GM12873 (cell line): ENCODE data around the gene SH3RF3.

Experiments used
- CTCF ChIP-seq: IDR thresholded peaks from 2 replicates; pipeline ENCODE4 v1.5.1; 2012; ENCODE audit warnings: low read depth, mild to moderate bottlenecking, moderate library complexity, low read length, control low read depth; ENCODE audit not compliant: insufficient read depth; ENCODE audit errors: missing control alignments

The SH3RF3 gene

DNA sequence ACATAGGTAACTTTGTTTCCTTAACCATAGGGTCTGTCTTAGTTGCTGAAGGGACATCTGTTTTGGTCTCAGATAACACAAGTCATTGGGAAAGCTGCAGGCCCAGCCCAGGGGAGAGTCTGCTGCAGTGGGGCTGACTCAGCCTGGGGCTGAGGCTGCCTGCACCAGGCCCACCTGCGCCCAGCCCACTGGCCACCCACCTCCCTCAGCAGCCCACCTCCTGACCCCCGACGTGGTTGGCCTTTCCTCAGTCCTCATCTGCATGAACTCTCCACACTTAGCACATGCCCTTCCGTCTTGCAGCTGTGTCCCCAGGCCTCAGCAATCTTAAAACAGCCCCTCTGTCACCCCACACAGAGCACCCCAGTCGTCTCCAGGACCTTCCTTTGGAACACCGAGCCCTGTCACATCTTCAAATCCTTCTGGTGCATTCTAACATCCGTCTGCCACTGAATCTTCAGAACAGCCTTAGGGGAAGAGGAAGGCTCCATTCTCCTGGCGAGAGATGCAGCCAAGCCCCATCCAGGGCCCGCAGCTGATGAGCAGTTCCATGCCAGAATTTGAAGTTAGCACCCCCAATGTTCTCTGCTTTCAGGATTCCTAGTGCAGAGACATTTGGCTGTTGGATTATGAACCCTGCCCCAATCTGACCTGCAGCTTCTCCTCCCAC lies 253.4 kb downstream of the SH3RF3 start:
- TF ChIP-seq CTCF, result no peak

DNA sequence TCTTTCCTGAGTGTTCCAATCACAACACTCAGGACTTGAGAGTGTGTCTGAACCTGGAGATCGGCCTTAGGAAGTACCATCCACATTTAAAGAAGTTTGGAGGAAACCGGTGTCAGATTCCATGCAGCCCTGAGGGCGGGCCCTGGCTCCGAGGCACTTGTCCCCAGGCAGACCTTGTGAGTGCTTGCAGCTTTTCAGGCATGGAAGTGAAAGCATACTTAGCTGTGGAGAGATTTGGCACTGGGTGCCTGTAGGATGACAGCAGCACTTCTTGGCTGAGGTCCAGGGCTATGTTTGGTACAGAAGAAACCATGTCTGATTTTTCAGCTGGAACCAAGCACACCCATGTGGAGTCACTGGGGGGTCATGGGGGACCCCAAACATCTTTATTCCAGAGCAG lies 253.9 kb downstream of the SH3RF3 start:
- TF ChIP-seq CTCF, result no peak

- TF ChIP-seq CTCF, result no peak
Observed at GRCh38 chr2:109383505-109384307, 254.7 kb downstream of the SH3RF3 start.

DNA sequence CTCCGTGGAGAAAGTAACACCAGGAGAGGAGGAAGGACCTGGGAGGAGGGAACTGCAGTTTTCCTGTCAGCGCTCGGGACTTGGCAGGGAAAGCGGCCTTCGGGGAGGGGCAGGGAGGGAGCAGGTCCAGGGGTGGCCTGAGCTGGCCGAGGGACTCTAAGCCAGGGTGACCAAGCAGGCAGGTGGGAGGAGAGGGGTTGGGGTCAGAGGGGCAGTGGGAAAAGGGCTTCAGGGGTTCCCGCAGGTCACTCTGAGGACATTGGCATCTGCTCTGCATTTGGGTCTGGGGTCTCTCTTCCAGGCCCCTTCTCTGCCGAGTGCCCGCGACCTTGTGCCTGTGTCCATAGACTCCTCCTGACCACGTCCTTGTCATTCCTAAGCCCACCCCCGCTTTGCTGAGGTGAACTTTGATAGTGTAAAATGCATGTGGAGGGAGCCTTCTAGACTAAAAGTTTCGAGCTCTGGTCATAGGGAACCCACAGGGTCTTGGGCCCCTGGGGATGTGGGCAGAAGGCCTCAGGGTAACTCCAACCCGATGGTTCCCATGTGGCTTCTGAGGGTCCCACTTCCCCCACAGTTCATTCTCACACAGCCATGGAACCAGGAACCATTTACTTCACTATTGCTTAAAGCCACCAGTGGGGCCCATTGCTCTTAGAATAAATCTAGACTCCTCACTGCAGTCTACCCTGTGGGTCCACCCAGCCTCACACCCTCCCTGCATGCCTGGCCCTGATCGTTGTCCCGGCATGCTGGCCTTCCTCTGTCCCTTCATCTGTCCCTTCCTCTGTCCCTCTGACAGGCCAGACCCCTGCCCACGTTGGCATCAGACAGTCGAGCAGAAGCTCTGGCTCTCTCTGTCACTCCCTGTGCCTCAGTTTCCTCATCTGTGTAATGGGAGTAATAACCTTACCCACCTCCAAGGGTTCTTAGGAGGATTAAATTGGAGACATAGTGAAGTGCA lies 255.6 kb downstream of the SH3RF3 start:
- TF ChIP-seq CTCF, result no peak

GRCh38 chr2:109385506-109385905 lies 256.5 kb downstream of the SH3RF3 start:
- no peak for TF ChIP-seq CTCF

DNA sequence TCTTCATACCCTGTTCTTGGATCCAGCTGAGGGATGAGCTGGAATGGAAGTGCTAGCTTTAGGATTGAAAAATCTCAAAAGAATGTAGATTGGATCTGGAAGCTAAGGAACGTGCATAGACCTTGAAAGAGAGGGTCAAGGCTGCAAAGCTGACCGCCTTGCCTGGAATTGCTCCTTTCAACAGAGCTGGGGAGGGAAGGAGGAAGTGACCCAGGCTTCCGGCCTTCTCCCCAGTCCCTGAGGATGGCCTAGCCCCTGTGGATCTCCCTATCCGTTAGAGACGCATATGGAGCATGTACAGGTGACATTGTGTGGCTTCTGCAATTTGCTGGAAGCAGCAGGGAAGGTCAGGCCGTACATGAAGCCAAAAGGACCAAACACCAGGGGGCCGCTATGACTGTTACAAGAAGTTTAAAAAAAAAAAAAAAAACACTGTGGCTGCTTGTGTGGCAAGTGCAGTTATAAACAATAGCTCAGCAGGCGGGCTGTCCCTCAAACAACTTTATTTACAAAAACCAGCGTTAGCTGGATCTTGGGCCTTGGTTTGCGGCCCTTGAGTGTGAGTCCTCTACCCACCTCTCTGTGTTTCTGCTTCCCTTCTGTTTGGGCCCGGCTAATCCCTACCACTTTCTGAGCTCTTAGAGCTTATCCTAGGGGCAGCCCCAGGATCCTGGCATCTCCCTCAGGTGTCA lies 257.1 kb downstream of the SH3RF3 start:
- no peak for TF ChIP-seq CTCF
